HEK293 (cell line): ENCODE data around the gene ZSWIM4.
A peak's percentile ranks its signal among the peaks of the same experiment; 100 is the strongest.
"Not testable (repeated sequence)": the region's sequence is repeated elsewhere in the genome, so short reads cannot be mapped to it uniquely, and the experiment has no call there.

Experiments
- CTCF ChIA-PET: fragments of 350-600 bp; formaldehyde crosslinking; extraction: SDS; loops from one replicate; lab custom pipeline; 2021; ENCODE audit warnings: antibody characterized with exemption; lab: Yijun Ruan, JAX
- POLR2A ChIA-PET: fragments of 300-600 bp; formaldehyde crosslinking; extraction: SDS; loops from one replicate; lab custom pipeline; 2020; ENCODE audit warnings: antibody characterized with exemption, inconsistent platforms; lab: Yijun Ruan, JAX
- H3K27ac ChIP-seq: fragments of 200-500 bp; sonication (Bioruptor generic); 2 replicates; pipeline ENCODE4 v1.5.1; 2014; ENCODE audit warnings: low read depth, low read length, control low read depth, inconsistent platforms; ENCODE audit errors: extremely low read depth
- H3K36me3 ChIP-seq, 2 experiments: fragments of 200-500 bp in 1 of 2; sonication (Bioruptor generic) in 1 of 2; 1 replicate in 1 of 2; 2 replicates in 1 of 2; pipeline ENCODE4 v1.5.1; 2014 to 2017; ENCODE audit warnings: inconsistent platforms in 2 of 2, low read length in 2 of 2; ENCODE audit not compliant: control insufficient read depth in 2 of 2, insufficient read depth in 1 of 2
- H3K4me1 ChIP-seq: fragments of 200-500 bp; sonication (Bioruptor generic); 2 replicates; pipeline ENCODE4 v1.5.1; 2014; ENCODE audit warnings: mild to moderate bottlenecking, low read length, inconsistent platforms; ENCODE audit not compliant: control insufficient read depth, insufficient read depth
- H3K4me3 ChIP-seq: 2 replicates; pipeline ENCODE4 v1.5.1; 2011; ENCODE audit warnings: low read depth, mild to moderate bottlenecking, control low read depth, low read length, moderate library complexity
- H3K9me3 ChIP-seq: fragments of 200-500 bp; sonication (Bioruptor generic); 2 replicates; pipeline ENCODE4 v1.5.1; 2014; ENCODE audit warnings: low read depth, low read length, inconsistent platforms; ENCODE audit not compliant: control insufficient read depth, insufficient read depth
- BCL11A ChIP-seq: fragments of 450-650 bp; formaldehyde crosslinking; IDR thresholded peaks from 2 replicates; pipeline ENCODE4 v1.5.1; 2016; ENCODE audit warnings: low read depth, missing biosample characterization, missing genetic modification characterization
- EGR2 ChIP-seq: fragments of 450-650 bp; formaldehyde crosslinking; IDR thresholded peaks from 2 replicates; pipeline ENCODE4 v1.5.1; 2016; ENCODE audit warnings: low read depth, missing biosample characterization, missing genetic modification characterization
- KLF1 ChIP-seq: fragments of 450-650 bp; formaldehyde crosslinking; IDR thresholded peaks from 2 replicates; pipeline ENCODE4 v1.5.1; 2016; ENCODE audit warnings: missing biosample characterization, missing genetic modification characterization
- MYNN ChIP-seq: fragments of 450-650 bp; formaldehyde crosslinking; IDR thresholded peaks from 2 replicates; pipeline ENCODE4 v1.5.1; 2016; ENCODE audit warnings: missing biosample characterization, missing genetic modification characterization, borderline replicate concordance
- OSR2 ChIP-seq: fragments of 450-650 bp; formaldehyde crosslinking; IDR thresholded peaks from 2 replicates; pipeline ENCODE4 v1.5.1; 2016; ENCODE audit warnings: missing biosample characterization, missing genetic modification characterization
- SCRT2 ChIP-seq: fragments of 450-650 bp; formaldehyde crosslinking; IDR thresholded peaks from 2 replicates; pipeline ENCODE4 v1.5.1; 2016; ENCODE audit warnings: missing biosample characterization, missing genetic modification characterization
- ZBTB26 ChIP-seq: fragments of 450-650 bp; formaldehyde crosslinking; optimal IDR thresholded peaks from 2 replicates; pipeline ENCODE3; 2016; ENCODE audit warnings: missing biosample characterization, mild to moderate bottlenecking, missing genetic modification characterization
- ZBTB8A ChIP-seq: fragments of 450-650 bp; formaldehyde crosslinking; IDR thresholded peaks from 2 replicates; pipeline ENCODE4 v1.5.1; 2016; ENCODE audit warnings: missing biosample characterization, missing genetic modification characterization
- ZNF112 ChIP-seq: fragments of 450-650 bp; formaldehyde crosslinking; IDR thresholded peaks from 2 replicates; pipeline ENCODE4 v1.5.0; 2017; ENCODE audit warnings: missing biosample characterization, missing genetic modification characterization
- ZNF121 ChIP-seq: fragments of 450-650 bp; formaldehyde crosslinking; IDR thresholded peaks from 2 replicates; pipeline ENCODE4 v1.5.1; 2016; ENCODE audit warnings: missing biosample characterization, missing genetic modification characterization
- ZNF398 ChIP-seq: fragments of 450-650 bp; formaldehyde crosslinking; IDR thresholded peaks from 2 replicates; pipeline ENCODE4 v1.5.1; 2017; ENCODE audit warnings: missing biosample characterization, missing genetic modification characterization
- ZNF529 ChIP-seq: fragments of 450-650 bp; formaldehyde crosslinking; IDR thresholded peaks from 2 replicates; pipeline ENCODE4 v1.5.1; 2017; ENCODE audit warnings: missing genetic modification characterization, missing biosample characterization; ENCODE audit not compliant: insufficient replicate concordance
- ZNF600 ChIP-seq: fragments of 450-650 bp; formaldehyde crosslinking; IDR thresholded peaks from 2 replicates; pipeline ENCODE4 v1.5.1; 2016; ENCODE audit warnings: missing biosample characterization, missing genetic modification characterization
- ZNF624 ChIP-seq: fragments of 450-650 bp; formaldehyde crosslinking; IDR thresholded peaks from 2 replicates; pipeline ENCODE4 v1.5.1; 2017; ENCODE audit warnings: missing biosample characterization, missing genetic modification characterization
- ZNF660 ChIP-seq: fragments of 450-650 bp; IDR thresholded peaks from 2 replicates; pipeline ENCODE4 v1.5.1; 2018; ENCODE audit warnings: missing biosample characterization, mild to moderate bottlenecking, missing genetic modification characterization
- ZNF777 ChIP-seq: fragments of 450-650 bp; formaldehyde crosslinking; IDR thresholded peaks from 2 replicates; pipeline ENCODE4 v1.5.1; 2017; ENCODE audit warnings: missing biosample characterization, missing genetic modification characterization, borderline replicate concordance
- ZNF791 ChIP-seq: fragments of 450-650 bp; formaldehyde crosslinking; IDR thresholded peaks from 2 replicates; pipeline ENCODE4 v1.5.1; 2016; ENCODE audit warnings: missing biosample characterization, missing genetic modification characterization
- ZNF837 ChIP-seq: fragments of 450-650 bp; formaldehyde crosslinking; IDR thresholded peaks from 2 replicates; pipeline ENCODE4 v1.5.1; 2016; ENCODE audit warnings: missing biosample characterization, missing genetic modification characterization
- TF ChIP-seq, protein P1 (sequence below): fragments of 450-650 bp; formaldehyde crosslinking; IDR thresholded peaks from 2 replicates; pipeline ENCODE4 v1.5.1; 2016; ENCODE audit warnings: missing biosample characterization, missing genetic modification characterization
- TF ChIP-seq, protein P2 (sequence below): fragments of 450-650 bp; formaldehyde crosslinking; IDR thresholded peaks from 2 replicates; pipeline ENCODE4 v1.5.1; 2016; ENCODE audit warnings: missing biosample characterization, missing genetic modification characterization

Gene ZSWIM4

GRCh38 chr19:13852171-13852707 lies 57.0 kb downstream of the ZSWIM4 start:
- ChIA-PET POLR2A (interaction anchor here (0.7 to 3.4 kb wide), 9 partner anchors 9 to 697 kb away, joined by 3 to 21 read pairs (median 5); partner anchors contain the start of gene RFX1), CTCF (interaction anchor here (0.6 to 4.8 kb wide), 11 partner anchors 8 to 264 kb away, joined by 3 to 45 read pairs (median 4); no protein-coding TSS in a partner anchor)
- H3K9me3 ChIP-seq, H3K27ac ChIP-seq, H3K4me3 ChIP-seq, H3K36me3 ChIP-seq: not testable (repeated sequence)
- H3K4me1 ChIP-seq: peaks cover 10% of the 10 kb centered on the region
- TF ChIP-seq ZNF600 (tag by site-specific recombination): peak; percentile 55; the same call in 1 of the 2 replicates
- 0 out of 2 replicates have a peak, but pooled peaks have one; percentile 19 for TF ChIP-seq EGR2 (tag by site-specific recombination)
- 0 out of 2 replicates have a peak, but pooled peaks have one; percentile 27 for TF ChIP-seq KLF1

DNA sequence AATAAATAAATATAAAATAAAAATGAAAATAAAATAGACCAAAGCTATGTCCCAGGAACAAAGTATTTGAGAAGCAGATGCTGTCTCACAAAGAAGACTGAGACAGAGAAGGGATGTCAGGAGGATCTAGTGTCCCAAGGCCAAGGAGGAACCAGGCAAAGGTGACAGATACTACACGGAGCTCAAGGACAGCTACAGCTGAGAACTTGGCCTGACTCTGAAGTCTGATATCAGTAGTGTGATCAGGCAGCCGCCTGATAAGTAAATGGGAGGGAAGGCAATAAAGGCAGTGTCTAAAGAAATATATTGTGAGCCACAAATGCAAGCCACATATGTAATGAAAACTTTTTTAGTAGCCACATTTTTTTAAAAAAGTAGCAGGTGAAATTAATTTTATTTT lies 61.3 kb downstream of the ZSWIM4 start:
- Histone ChIP-seq H3K9me3 (no peaks in the 10 kb centered on the region), H3K4me3 (no peak overlapping the region), H3K36me3 (no peaks in the 10 kb centered on the region), H3K4me1 (no peaks in the 10 kb centered on the region), H3K27ac (no peak overlapping the region)
- TF ChIP-seq OSR2 (no peak), ZNF112 (tag by site-specific recombination) (no peak), ZNF398 (tag by site-specific recombination) (no peak), ZNF624 (tag by site-specific recombination) (no peak), ZBTB8A (no peak), SCRT2 (no peak), ZNF837 (no peak), ZNF660 (tag by site-specific recombination) (no peak), MYNN (tag by site-specific recombination) (no peak), BCL11A (tag by site-specific recombination) (no peak), ZNF777 (tag by site-specific recombination) (no peak), ZBTB26 (tag by site-specific recombination) (no peak), ZNF529 (tag by site-specific recombination) (no peak)
- TF ChIP-seq, protein P1, sequence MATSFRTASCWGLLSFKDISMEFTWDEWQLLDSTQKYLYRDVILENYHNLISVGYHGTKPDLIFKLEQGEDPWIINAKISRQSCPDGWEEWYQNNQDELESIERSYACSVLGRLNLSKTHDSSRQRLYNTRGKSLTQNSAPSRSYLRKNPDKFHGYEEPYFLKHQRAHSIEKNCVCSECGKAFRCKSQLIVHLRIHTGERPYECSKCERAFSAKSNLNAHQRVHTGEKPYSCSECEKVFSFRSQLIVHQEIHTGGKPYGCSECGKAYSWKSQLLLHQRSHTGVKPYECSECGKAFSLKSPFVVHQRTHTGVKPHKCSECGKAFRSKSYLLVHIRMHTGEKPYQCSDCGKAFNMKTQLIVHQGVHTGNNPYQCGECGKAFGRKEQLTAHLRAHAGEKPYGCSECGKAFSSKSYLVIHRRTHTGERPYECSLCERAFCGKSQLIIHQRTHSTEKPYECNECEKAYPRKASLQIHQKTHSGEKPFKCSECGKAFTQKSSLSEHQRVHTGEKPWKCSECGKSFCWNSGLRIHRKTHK: no peak
- CTCF ChIA-PET: interaction anchor here (0.6 kb wide), 1 partner anchor 62 kb away, joined by 3 read pairs; no protein-coding TSS in a partner anchor
- POLR2A ChIA-PET: no interaction called here

GRCh38 chr19:13859361-13859880 lies 64.2 kb downstream of the ZSWIM4 start:
- Histone ChIP-seq H3K36me3 (no peaks in the 10 kb centered on the region), H3K4me1 (no peaks in the 10 kb centered on the region; the same call in 1 of the 2 replicates), H3K4me3 (no peak overlapping the region), H3K27ac (no peak overlapping the region), H3K9me3 (no peaks in the 10 kb centered on the region)
- ChIA-PET CTCF (interaction anchor here (0.6 to 2.1 kb wide), 6 partner anchors 8 to 86 kb away, joined by 3 to 7 read pairs (median 4); partner anchors contain the start of gene ZSWIM4), POLR2A (interaction anchor here (0.5 to 1.6 kb wide), 3 partner anchors 8 to 1039 kb away, joined by 3 to 9 read pairs (median 4); partner anchors contain the start of gene MRI1)
- no peak for TF ChIP-seq ZNF791 (tag by site-specific recombination)
- TF ChIP-seq ZNF121 (tag by site-specific recombination): peak; percentile 91
- TF ChIP-seq, protein P2, sequence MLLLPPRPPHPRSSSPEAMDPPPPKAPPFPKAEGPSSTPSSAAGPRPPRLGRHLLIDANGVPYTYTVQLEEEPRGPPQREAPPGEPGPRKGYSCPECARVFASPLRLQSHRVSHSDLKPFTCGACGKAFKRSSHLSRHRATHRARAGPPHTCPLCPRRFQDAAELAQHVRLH (tag by site-specific recombination): peak; percentile 40; the same call in 1 of the 2 replicates
